T-helper 22 cell (primary cell): ENCODE results near the gene ARHGAP21.
"Not testable (repeated sequence)": the region's sequence is repeated elsewhere in the genome, so short reads cannot be mapped to it uniquely, and the experiment has no call there.

Experiments used
- DNase-seq: peaks from one replicate; pipeline ENCODE4 v3.0.0-alpha.2; 2020; ENCODE audit warnings: low read depth

The ARHGAP21 gene

GRCh38 chr10:24723788-24724380 lies at the start of gene ARHGAP21:
Gene ARHGAP21, minus strand, starts transcription at chr10:24723887. Its CDS starts 1,988 bp downstream, at chr10:24721899.
- DNase-seq: peak; percentile 26

DNA sequence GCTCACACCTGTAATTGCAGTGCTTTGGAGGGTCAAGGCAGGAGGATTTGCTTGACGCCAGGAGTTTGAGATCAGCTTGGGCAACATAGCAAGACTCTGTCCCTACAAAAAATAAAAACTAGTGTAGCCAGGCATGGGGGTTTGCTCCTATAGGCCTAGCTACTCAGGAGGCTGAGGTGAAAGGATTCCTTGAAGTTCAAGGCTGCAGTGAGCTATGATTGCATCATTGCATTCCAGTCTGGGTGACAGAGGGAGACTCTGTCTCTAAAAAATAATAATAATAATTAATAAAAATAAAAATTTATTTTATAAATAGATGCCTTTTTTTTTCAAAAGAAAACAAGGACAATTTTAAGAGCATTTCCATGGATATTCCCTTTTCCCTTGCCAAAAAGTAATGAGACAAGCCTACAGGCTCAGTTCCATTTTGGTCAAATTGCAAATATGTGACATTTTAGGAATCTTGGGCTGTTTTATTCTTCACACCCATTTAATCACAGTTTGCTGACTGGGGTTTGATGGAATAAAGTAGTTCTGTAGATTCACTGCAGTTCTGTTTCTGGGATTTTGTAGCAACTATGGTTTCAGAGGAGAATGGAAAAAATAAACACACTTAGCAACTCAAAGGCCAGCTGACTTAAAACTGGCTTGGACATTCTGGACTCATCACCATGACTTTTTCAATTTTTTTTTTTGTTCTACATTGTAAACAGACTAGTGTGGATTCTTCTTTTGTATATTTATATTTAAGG lies 48.4 kb upstream of the ARHGAP21 start:
- DNase-seq: no peak

- not testable (repeated sequence) for DNase-seq
Measured at GRCh38 chr10:24764991-24765390, 41.3 kb upstream of the ARHGAP21 start.

- no peak for DNase-seq
Measured at GRCh38 chr10:24762966-24763623, 39.4 kb upstream of the ARHGAP21 start.

GRCh38 chr10:24762161-24762924 lies 38.7 kb upstream of the ARHGAP21 start:
- no peak for DNase-seq

GRCh38 chr10:24759672-24760071 lies 36.0 kb upstream of the ARHGAP21 start:
- no peak for DNase-seq

- DNase-seq: not testable (repeated sequence)
Measured at GRCh38 chr10:24758254-24758653, 34.6 kb upstream of the ARHGAP21 start.

DNA sequence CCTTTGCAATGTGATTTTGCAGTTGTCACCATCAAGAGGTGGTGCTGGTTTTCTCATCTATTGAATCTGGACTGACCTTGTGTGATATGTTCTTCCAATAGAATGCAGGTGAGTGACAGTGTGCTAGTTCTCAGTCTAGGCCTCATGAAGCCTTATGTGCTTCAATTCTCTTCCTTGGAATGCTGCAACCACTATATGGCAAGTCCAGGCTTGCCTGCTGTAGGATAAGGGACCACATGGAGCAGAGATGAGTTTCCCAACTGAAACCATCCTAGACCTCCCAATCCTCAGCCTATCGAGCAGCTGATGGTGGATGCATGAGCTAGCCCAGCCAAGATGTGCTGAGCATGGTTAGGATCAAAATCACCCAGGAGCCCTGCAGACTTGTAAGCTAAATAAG lies 32.6 kb upstream of the ARHGAP21 start:
- no peak for DNase-seq

GRCh38 chr10:24751716-24752115 lies 28.0 kb upstream of the ARHGAP21 start:
- no peak for DNase-seq

GRCh38 chr10:24750695-24751094 lies 27.0 kb upstream of the ARHGAP21 start:
- no peak for DNase-seq

DNA sequence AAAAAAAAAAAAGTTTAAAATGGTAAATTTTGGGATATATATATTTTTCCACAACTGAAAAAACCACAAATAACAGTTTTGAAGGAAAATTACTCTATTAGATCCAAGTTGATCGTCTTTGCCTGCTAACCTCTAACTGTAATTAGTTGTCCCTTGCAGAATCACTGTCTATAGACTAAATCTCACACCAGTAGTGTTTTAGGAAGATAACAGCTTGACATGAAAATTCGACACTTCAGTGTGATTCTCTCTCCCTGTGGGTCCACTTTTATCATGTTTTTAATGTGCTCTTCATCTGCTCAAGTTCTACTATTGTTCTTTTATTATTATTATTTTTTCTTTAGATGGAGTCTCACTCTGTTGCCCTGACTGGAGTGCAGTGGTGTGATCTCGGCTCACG lies 24.5 kb upstream of the ARHGAP21 start:
- DNase-seq: no peak

DNA sequence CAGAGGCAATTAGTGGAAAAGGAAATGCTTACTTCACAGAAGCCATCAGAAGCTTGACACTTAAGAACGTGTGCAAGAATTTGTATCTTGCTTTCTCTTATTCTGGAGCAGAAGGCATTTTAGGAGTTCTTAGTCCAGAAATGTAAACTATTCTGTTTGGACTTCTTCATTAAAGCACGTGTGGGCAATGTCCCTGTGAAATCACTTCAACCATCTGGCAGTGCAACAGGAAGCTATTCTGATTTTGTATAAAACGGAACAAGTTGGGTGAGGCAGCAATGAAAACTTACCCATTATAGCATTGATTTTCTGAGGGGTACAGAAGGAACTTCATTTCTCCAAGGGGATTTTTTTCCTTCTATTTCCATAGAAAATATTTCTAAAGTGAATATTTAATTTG lies 21.3 kb upstream of the ARHGAP21 start:
- DNase-seq: no peak

DNA sequence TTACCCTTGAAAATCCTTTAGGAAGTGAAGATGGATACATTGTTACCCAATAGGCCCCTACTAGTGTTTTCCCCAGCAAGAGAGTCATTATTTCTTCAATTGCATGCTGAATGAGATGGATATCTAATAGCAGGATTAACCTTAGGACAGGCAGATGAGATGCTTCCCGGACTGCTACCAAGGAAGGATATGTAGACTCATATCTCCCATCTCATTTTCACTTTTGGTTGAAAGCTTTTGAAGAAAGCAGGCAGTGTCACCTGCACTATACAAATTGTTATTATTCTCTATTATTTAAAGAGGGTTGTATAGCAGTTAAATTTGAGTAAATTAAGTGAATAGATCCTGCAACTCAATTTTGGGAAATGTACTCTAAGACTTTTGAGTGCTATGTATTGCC lies 17.0 kb upstream of the ARHGAP21 start:
- DNase-seq: no peak

GRCh38 chr10:24737001-24737400 lies 13.3 kb upstream of the ARHGAP21 start:
- DNase-seq: no peak

DNA sequence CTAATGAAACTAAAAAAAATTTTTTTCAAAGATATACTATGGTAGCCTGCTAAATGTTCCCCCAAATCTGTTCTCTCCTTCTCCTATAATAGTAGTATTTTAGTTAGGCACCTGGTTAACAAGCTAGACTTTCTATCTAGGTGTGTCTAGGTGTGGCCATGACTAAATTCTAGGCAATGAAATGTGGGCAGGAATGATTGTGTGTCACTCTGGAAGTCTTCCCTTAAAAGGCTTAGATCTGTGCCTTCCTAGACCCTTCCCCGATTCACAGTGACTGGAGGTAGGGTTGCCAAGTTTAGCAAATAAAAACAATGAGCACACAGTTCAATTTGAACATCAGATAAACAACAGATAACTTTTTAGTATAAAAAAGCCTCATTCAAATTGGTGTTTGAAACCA lies 8.3 kb upstream of the ARHGAP21 start:
- no peak for DNase-seq

DNA sequence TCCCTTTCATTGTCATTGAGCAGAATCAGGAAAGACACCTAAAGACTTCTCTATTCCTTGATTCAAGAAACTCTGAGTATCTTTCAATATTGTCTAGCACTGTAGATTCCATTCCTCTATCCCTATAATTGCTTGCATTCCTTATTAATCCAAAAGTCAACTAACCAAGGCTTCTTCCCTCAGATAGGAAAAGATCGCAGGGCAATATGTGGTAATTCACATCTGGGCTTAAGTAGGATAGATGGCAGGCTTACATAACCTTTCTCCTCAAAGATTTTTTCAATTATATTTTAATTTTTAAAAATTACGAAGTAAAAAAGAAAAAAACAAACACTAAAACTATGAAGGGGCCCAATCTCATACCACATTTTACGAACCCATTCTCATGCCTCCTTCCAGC lies 7.1 kb upstream of the ARHGAP21 start:
- no peak for DNase-seq

DNA sequence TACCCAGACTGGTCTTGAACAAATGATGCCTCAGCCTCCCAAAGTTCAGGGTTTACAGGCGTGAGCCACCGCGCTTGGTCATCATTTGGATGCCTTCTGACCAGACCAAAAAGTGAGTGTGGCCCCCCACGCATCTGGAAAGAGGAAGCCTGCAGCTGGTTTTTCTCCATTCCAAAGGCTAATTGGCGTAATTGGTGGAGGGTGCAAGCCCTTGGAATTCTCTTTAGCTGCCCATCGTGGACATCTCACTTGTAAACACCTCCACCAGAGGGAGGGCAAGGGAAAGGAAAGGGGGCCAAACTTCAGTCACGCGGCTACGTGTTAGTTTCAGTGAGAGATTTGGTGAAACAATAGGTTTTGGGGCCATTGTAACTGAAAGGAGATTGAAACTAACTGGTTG lies 4.1 kb upstream of the ARHGAP21 start:
- DNase-seq: no peak

DNA sequence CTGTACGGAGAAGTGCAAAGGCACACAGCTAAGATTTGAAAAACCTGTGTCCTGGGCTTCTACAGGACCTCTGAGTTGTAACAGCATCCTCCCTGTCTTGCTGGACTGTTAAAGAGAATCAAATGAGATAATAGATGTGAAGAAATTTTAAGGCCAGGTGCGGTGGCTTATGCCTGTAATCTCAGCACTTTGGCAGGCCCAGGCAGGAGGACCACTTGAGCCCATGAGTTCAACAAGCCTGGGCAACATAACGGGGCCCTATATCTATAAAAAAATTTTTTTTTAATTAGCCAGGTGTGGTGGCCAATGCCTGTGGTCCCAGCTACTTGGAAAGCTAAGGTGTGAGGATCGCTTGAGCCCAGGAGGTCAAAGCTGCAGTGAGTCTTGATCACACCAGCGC lies 2.9 kb upstream of the ARHGAP21 start:
- no peak for DNase-seq

DNA sequence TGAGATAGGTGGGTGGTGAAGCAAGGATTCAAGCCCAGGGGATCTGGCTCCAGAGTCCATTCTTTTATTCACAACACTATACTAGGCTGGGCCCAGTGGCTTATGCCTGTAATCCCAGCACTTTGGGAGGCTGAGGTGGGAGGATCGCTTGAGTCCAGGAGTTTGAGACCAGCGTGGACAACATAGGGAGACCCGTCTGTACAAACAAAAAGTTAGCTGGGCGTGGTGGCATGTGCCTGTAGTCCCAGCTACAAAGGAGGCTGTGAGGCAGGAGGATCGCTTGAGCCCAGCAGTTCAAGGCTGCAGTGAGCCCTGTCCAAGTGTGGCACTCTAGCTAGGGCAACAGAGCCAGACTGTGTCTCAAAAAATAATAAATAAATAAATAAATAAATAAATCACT lies 2.3 kb upstream of the ARHGAP21 start:
- DNase-seq: not testable (repeated sequence)

DNA sequence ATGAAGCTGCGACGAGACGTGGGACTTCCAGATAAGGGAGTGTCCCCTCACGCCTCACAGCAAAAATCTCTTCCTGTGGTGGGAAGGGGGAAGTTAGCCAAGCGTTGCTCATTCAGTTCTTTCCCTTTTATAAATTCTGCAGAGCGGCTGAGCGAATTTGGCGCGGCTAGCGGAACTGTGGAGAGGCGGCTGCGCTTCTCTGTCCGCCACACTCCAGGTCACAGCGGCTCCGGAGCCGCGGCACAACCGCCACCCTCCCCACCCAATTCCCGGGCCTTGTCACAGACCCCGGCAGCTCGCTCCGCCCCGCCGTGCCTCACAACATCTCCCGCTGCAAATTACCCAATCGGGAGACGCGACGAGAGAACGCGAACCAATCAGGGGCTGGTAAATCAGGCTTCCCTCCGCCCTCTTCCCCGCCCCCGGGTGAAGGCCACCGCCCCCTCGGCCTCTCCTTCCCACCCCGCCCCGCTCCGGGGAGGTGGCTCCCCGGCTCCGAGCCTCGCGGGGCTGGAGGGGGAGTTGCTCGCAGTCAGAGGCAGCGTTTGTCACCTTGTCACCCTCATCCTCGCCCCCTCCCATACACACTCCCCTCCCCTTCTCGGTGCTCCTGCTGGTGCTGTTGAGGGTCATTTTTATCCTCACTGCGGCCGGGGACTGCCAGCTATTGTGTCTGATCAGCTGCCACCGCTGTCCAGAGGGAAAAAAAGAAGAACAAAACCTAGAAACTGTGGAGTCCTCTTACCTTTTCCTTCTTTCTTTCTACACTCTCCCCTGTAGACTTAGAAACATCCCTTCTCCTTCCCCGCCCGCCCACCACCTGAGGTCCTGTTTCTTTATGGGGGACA lies 918 bp upstream of the ARHGAP21 start:
- DNase-seq: peak; percentile 91

DNA sequence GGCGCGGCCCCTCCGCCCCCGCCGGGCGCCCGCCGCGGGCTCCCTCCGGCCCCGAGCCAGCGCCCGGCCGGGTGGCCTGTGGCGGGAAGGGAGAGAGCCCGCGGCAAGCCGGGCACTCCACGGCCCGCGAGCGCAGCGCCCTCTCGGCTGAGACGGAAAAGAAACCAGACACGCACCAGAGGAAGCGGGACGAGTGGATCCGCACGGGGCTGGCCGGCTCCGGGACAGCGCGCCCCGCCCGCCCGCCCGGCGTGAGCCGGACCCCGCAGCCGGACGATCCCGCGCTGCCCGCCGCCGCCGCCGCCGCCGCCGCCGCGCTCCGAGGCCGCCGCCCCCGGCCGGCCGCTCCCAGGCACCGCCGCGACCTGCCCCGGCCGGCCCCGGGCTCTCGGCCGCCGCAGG lies 300 bp downstream of the ARHGAP21 start:
- no peak for DNase-seq
